SK-N-SH treated with all-trans-retinoic acid at 6 μM for 48 hours (cell line): Measurements from ENCODE around the gene RAD51B.

Experiments
- CSDC2 ChIP-seq: fragments of 250-450 bp; sonication (Bioruptor Pico); IDR thresholded peaks from 2 replicates; pipeline ENCODE4 v1.5.0; 2020; ENCODE audit warnings: mild to moderate bottlenecking, moderate library complexity
- GLIS3 ChIP-seq: fragments of 250-450 bp; sonication (Bioruptor Pico); IDR thresholded peaks from 2 replicates; pipeline ENCODE4 v1.5.0; 2020; ENCODE audit warnings: mild to moderate bottlenecking, moderate library complexity
- RARB ChIP-seq: fragments of 250-450 bp; sonication (Bioruptor Pico); IDR thresholded peaks from 2 replicates; pipeline ENCODE4 v1.8.0; 2021; ENCODE audit warnings: mild to moderate bottlenecking, moderate library complexity
- TF ChIP-seq, protein P1 (sequence below): fragments of 250-450 bp; sonication (Bioruptor Pico); IDR thresholded peaks from 2 replicates; pipeline ENCODE4 v1.5.1; 2020; ENCODE audit warnings: low read depth, mild to moderate bottlenecking, moderate library complexity

DNA sequence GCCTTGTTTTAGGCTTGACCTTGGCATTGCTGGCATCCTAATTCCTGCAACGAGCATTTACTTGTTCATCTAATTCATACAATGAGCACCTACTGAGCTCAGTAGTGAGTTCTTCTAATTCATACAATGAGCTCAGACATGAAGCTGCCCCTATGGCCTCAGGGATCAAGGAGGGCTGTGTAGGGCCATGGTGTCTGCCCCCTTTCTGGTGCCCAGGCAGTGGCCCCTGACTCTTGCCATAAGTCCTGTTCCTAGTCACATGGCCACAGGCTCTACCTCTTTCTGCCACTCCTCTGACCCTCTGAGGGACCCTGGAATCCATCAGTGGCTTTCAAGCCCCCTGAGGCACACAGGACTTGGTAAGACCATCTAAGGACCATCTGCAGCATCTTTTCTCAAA is 824.5 kb downstream of the RAD51B start:
- no peak for TF ChIP-seq CSDC2
- TF ChIP-seq RARB (CRISPR knock-in tag) = no peak
- TF ChIP-seq, protein P1, sequence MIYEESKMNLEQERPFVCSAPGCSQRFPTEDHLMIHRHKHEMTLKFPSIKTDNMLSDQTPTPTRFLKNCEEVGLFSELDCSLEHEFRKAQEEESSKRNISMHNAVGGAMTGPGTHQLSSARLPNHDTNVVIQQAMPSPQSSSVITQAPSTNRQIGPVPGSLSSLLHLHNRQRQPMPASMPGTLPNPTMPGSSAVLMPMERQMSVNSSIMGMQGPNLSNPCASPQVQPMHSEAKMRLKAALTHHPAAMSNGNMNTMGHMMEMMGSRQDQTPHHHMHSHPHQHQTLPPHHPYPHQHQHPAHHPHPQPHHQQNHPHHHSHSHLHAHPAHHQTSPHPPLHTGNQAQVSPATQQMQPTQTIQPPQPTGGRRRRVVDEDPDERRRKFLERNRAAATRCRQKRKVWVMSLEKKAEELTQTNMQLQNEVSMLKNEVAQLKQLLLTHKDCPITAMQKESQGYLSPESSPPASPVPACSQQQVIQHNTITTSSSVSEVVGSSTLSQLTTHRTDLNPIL (CRISPR knock-in tag) = no peak
- no peak for TF ChIP-seq GLIS3 (CRISPR knock-in tag)
